Stimulated activated CD4-positive, alpha-beta T cell treated with anti-CD3 and anti-CD28 coated beads, Interleukin-1b, Interleukin-23, amount 100 ng/mL, for 1 hour (primary cell): ENCODE data around the gene FLOT2.
"Not testable (repeated sequence)": the region's sequence is repeated elsewhere in the genome, so short reads cannot be mapped to it uniquely, and the experiment has no call there.

Source experiments
- DNase-seq, 2 donors: peaks; one replicate each; pipeline ENCODE4 v3.0.0-alpha.2; 2020; ENCODE audit warnings: low read depth in 2 of 2

The FLOT2 gene

DNA sequence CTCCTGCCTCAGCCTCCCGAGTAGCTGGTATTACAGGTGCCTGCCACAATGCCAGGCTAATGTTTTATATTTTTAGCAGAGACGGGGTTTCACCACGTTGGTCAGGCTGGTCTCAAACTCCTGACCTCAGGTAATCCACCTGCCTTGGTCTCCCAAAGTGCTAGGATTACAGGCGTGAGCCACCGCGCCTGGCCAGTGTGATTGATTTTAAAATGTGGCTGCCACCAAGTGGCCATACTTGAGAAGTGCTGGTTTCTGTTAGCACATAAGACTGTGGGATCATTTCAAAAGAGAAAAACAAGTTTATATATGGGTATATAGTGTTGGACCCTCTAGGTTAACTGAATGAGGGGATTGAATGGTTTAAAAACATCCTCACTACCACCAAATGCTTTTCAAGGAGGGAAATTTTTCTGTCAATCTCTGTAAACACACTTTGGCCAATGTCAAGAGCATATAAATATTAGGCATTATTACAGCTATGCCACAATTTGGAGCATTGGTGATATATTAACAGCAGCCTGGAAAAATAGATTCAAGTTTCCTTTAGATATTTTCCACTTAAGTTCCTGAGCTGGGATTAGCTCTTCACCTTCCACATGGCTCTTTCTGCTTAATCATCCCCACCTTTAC lies 18.9 kb upstream of the FLOT2 start:
- DNase-seq = no peak

DNA sequence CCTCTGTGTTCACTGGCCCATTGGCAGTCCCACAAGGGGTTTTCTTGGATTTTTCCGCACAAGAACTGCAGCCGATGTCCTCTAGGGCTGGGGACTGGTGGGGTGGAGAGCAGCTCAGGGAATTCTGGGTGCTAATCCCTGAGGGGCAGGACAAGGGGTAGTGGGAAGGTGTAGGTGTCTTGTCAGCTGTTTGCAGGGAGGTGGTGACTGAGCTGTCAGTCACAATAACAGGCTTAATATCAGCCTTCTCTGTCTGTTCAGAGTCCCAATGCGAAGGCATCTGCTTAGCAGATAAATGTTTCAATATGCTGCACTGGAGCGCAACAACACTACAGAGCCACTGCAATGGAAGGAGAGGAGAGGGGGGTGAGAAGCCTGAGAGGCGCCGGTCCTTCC lies 15.4 kb upstream of the FLOT2 start:
- DNase-seq = no peak

GRCh38 chr17:28912281-28912937 lies 14.9 kb upstream of the FLOT2 start:
- DNase-seq = no peak

DNA sequence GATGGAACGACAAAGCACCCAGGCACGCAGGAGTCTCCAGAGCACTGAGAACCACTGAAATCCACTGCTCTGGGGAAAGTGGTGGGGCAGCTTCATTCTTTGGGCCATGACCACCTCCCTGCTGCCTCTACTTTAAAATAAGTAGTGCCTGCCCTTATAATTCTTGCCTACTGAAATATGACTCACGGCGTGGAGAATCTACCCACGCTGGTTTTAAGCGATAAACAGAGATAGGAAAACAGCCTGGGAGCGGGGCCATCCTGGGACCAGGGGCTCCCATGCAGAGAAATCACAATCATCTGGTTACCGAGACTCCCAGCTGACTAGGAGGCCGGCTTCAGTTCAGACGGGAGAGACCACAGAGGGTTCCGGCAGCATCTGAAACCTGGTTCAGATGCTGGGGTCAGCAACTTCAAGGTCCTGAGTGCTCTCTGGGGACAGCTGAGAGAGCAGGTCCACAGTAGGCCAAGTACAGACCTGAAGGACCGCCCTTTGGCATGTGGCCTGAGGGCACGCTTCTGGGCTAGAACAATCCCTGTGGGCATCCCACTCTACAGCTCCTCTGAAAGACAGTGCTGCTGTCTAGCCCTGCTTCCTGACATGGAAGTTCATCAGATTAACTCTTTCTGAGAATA lies 14.0 kb upstream of the FLOT2 start:
- DNase-seq = no peak

GRCh38 chr17:28910534-28910933 lies 13.0 kb upstream of the FLOT2 start:
- DNase-seq = no peak

- DNase-seq = no peak
These were observed 11.2 kb upstream of the FLOT2 start for GRCh38 chr17:28908640-28909167.

DNA sequence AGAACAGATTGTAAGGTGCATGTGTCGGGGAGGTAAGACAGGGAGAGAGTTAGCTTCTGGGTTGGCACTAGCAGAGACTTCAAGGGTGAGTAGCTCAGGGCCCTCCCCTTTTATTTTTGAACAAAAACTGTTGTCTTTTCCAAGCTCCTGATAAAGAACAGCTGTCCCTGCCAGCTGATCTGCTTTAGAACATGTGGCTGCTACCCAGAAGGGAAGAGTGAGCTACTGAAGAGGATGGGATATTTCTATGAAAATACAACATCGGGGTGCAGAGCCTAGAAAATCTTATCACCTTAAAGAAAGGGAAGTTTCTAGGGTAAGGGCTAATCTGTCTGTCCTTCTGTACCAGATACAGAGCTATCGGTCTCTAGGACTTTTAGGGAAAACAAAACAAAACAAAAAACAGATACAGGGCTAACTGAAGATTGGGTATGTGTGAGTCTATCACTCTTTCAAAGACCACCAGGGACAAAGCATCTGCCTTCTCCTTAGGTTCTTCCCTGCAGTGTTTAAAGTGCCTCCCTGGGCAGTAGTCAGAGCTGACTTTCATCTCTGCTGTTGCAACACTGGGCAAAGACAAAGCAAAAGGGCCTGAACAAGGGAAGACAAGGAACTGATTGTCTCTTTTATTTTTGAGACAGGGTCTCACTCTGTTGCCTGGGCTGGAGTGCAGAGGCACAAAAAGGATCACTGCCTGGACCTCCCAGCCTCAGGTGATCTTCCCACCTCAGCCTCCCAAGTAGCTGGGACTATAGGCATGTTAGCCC lies 10.4 kb upstream of the FLOT2 start:
- DNase-seq = no peak

- no peak for DNase-seq
These were observed 9.3 kb upstream of the FLOT2 start for GRCh38 chr17:28906706-28907438.

DNA sequence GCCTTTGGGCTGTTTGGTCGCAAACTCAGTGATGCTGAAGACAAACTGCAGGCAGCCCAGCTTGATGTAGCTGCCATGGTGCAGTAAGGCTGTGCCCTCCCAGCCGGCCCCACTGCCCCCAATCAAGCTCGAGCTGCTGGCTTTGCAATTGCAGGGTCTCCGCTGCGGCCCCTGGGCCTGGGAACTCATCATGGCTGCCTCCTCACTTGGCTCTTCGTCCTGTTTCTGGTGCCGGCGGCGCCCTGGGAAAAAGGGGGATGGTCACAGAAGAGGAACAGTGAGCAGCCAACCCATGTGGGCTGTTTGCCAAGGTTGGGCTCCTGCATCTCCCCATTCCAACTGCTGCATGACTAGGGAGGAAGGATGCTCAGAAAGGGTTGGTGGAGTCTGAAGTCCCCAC lies 8.7 kb upstream of the FLOT2 start:
- DNase-seq = no peak

DNA sequence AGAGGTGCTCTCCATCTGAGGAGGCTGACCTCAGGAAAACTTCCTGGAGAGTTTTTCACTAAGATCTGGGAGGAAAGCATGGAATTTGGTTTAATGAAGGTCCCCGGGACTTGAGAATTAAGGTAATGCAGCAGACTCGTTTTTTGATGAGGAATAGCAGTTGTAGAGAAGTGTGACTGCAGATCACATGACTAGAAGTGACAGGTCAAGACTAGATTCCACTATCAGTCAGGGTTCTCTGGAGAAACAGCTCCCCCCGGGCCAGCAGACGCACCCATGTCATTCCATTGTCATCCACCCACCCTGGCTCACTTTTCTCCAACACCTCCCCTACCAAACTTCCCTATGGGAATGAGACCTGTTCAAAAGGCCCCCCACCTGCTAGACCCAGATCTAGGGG lies 7.3 kb upstream of the FLOT2 start:
- DNase-seq = no peak

- DNase-seq = not testable (repeated sequence)
These were observed 6.0 kb upstream of the FLOT2 start for GRCh38 chr17:28903546-28903841.

DNA sequence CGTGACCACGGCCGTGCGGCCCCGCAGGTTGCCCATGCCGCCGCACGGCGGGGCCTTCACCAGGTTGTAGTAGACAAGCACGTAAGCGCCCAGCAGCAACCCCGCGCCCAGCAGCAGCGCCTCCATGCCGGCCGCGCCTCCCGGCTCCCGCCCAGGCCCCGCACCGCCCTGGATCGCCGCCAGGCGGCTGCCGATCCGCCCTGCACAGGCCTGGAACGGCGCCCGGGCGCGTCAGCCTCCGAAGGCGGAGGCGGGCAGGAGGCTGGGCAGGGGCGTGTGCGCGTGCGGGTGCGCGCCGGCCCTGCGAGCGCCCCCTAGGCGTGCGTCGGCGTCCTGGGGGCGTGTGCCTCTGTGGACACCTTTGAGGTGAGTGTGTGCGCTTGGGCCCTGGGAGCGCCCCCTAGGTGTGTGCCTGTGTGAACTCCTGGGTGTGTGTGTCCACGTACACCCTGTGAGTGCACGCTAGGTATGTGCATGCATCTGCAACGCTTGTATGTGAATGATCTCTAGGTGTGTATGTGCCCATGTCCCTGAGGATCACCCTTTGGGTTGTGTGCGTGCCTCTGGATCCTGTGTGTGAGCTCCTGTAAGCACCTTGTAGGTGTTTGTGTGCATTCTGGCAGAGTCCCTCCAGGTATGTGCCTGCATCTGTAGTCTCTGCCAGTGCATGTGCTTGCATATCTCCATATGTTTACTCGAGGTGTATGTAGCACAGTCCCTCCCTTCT lies 5.4 kb upstream of the FLOT2 start, which contains the start of gene DHRS13:
TSS of gene DHRS13 (minus strand) at position 261 of the 727 bp plus-strand sequence. CDS start at position 126, 135 bp downstream.
- DNase-seq = peak; percentile 88 to 91

DNA sequence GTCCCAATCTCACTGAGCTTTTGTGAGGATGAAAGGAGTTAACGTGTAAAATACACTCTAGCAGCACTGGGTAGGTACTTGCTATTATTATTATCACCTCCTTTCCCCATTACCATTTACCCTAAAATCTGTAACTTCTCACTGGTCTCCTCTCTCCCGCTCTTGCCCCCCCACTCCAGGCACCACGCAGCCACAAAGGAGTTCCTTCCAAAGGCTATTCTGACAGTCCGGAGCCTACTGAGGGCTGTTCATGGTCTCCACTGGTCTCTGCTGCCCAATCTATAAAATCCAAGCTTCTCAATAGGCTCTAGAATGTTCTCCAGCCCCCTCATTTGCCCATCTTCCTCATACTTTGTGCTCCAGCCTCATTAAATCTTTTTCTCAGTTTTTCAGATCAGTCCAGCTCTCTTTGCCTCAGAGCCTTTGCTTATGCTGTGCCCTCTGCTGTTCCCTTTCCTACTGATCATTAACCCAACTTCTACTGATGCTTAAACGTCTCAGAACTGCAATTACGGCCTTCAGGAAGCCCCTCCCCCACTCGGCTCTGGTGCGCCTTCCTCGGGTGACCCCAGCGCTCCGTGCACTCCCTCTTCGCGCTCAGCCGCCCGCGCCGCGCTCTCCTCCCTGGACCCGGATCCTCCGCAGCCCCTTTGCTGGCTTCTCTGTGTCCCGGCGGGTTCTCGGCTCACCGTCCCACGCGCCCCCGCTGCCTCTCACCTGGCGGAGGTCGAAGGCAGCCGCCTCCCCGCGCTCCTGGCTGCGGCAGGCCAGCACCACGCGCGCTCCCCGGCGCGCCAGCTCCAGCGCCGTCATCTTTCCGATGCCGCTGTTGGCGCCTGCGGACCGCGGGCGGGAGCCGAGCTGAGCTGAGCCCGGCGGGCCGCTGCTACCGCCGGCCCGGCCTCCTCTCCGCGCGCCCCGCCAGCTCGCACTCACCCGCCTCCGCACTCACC lies 4.6 kb upstream of the FLOT2 start:
- DNase-seq = peak in 1 of 2 donors; percentile 34

DNA sequence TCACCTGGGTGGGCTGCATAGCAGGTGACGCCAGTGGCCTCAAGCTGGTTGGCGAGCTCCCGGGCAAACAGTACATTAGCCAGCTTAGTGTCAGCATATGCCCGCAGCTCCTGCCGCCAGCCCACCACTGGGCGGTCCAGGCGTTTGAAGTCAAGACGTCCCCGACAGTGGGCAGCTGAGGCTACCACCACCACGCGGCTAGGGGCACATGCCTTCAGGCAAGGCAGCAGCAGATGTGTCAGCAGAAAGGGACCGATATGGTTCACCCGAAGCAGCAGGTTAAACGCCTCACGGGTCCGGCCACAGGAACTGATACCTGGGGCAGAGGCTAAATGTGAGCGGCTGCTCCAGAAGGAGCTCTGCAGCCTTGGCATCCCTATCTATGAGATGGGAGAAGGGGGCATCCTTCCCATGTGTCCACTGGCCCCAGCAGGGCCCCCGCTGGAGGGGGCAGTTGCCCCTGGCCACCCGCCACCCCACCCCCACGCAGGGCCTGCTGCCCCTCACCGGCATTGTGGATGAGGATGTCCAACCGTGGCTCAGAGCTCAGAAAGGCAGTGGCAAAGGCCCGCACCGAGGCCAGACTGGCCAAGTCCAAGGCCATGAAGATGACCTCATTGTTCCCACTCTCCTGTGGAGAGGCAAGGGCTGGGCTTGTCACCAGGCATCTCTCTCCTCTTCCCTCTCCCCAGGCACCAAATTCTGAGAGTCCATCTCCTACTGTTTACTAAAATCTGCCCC lies 3.6 kb upstream of the FLOT2 start:
- DNase-seq = no peak

GRCh38 chr17:28899212-28899815 lies 1.8 kb upstream of the FLOT2 start:
- DNase-seq = no peak

GRCh38 chr17:28898527-28898955 lies 1.0 kb upstream of the FLOT2 start:
- no peak for DNase-seq

GRCh38 chr17:28897769-28898526 lies 415 bp upstream of the FLOT2 start:
- DNase-seq = no peak

DNA sequence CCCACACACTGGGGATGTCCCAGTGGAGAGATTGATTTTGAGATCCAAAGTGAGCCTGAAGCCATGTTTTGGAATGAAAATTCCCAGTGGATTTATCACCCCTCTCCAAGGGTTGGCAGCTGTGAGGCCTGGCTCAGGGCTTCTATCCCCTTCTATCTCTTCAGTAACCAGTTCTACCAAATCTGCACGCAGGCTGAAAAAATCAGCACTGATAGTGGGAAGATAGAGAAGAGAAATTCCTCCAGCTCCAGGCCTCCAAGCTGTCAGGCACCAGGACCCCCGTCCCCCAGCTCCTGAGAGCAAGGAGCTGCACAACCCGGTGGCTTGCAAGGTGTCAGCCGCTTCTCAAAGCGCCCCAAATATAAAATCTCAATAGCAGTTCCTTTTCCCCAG lies 1.0 kb downstream of the FLOT2 start:
- DNase-seq = no peak
